ENCODE results near the gene TPSB2. TPM values are rescaled to one million over a fixed set of nuclear protein-coding genes. Genes with fewer than 3 reads are reported as not detected.

TPSB2 gene
- total RNA-seq, 4 donors from 2014 or later: 14.9 to 89.7 (median 50.4) TPM

DNA sequence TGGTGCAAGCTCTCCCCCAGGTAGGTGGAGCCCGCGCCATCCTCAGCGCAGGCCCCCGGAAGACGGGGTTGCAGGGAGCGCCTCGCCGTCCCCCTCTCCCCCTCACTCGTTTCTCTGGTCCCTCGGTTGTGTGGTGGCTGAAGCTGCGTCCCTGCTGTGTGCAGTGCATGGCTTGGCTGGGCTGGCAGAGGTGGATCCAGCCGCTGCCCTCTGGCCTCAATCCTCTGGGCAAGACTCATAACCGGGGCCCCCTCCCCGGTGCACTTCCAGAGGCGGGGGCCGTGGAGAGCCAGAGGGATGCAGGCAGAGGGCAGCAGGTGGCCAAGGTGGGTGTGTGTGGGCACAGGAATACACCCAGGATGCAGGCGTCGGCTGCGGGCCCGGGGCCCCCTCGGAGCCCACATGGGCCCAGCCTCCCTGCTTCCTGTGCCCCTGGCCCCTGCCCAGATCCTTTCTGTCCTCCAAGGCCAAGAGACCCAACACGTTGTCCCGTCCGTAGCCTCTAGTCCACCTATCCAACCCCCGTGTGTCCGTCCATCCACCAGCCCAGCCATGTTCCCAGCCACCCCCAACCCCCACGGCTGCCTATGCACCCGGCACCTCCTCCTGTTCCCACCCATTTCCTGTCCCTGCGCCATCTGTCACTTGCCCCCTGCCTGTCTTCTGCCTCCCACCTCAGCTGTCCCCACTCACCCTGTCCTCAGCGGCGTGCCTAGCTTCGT lies 14.2 kb downstream of the TPSB2 start:
- TF ChIP-seq POLR2A (IDR thresholded peaks at IDR 0.05): no peak
- TF ChIP-seq, protein P1, sequence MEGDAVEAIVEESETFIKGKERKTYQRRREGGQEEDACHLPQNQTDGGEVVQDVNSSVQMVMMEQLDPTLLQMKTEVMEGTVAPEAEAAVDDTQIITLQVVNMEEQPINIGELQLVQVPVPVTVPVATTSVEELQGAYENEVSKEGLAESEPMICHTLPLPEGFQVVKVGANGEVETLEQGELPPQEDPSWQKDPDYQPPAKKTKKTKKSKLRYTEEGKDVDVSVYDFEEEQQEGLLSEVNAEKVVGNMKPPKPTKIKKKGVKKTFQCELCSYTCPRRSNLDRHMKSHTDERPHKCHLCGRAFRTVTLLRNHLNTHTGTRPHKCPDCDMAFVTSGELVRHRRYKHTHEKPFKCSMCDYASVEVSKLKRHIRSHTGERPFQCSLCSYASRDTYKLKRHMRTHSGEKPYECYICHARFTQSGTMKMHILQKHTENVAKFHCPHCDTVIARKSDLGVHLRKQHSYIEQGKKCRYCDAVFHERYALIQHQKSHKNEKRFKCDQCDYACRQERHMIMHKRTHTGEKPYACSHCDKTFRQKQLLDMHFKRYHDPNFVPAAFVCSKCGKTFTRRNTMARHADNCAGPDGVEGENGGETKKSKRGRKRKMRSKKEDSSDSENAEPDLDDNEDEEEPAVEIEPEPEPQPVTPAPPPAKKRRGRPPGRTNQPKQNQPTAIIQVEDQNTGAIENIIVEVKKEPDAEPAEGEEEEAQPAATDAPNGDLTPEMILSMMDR (IDR thresholded peaks at IDR 0.05): no peak
- Histone ChIP-seq H3K27ac (no peak overlapping the region), H3K36me3 (peaks cover 0 to 41% (median 0%) of the 10 kb centered on the region in 3 donors), H3K27me3 (no peaks in the 10 kb centered on the region), H3K4me1 (no peaks in the 10 kb centered on the region), H3K4me3 (no peak overlapping the region), H3K9me3 (no peaks in the 10 kb centered on the region)
- DNase-seq: no peak

DNA sequence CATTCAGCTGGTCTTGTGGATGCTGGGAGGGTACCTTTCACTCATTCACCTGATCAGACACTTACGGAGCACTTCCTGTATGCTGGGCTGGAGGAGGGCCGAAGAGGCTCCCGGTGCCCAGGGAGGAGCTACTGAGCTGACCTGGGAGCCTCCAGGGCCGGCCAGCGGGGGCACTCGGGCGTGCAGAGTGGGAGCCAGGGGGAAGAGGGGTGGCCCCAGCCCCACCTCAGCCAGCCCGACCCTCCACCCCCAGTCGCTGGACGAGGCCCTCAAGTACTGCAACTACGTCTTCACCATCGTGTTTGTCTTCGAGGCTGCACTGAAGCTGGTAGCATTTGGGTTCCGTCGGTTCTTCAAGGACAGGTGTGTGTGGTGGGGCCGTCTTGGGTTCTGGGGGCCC lies 15.3 kb downstream of the TPSB2 start:
- TF ChIP-seq POLR2A (IDR thresholded peaks at IDR 0.05): no peak
- TF ChIP-seq, protein P1 (IDR thresholded peaks at IDR 0.05): no peak
- no peak overlapping the region for H3K4me3 ChIP-seq
- no peaks in the 10 kb centered on the region for H3K9me3 ChIP-seq
- H3K27ac ChIP-seq: no peak overlapping the region
- H3K36me3 ChIP-seq: peaks cover 0 to 44% (median 0%) of the 10 kb centered on the region in 3 donors
- DNase-seq: no peak
- H3K27me3 ChIP-seq: no peaks in the 10 kb centered on the region
- H3K4me1 ChIP-seq: no peaks in the 10 kb centered on the region

DNA sequence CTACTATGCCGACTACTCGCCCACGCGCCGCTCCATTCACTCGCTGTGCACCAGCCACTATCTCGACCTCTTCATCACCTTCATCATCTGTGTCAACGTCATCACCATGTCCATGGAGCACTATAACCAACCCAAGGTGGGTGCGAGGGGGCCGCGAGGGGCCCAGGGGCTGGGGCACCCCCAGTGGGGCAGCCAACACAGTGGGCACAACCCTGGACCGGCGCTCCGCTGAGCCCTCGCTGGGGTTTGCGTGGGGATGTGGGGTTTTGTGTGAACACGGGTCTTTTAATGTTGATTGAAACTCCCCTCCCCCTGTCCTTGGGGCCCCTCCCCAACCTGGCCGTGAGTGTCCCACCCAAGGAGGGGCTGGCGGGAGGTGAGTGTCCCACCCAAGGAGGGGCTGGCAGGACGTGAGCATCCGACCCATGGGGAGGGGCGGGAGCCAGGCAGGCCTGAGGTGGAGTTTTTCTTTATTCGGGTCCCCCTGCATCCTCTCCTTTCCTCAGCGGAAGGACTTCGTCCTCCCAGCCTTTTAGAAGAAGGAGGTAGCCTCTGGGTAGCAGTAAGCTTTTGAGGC lies 16.1 kb downstream of the TPSB2 start:
- no peak for DNase-seq
- Histone ChIP-seq H3K4me3 (no peak overlapping the region), H3K27me3 (no peaks in the 10 kb centered on the region), H3K9me3 (no peaks in the 10 kb centered on the region), H3K36me3 (peaks cover 0 to 49% (median 0%) of the 10 kb centered on the region in 3 donors), H3K4me1 (no peaks in the 10 kb centered on the region), H3K27ac (no peak overlapping the region)
- no peak for TF ChIP-seq POLR2A (IDR thresholded peaks at IDR 0.05)
- TF ChIP-seq, protein P1 (IDR thresholded peaks at IDR 0.05): no peak

DNA sequence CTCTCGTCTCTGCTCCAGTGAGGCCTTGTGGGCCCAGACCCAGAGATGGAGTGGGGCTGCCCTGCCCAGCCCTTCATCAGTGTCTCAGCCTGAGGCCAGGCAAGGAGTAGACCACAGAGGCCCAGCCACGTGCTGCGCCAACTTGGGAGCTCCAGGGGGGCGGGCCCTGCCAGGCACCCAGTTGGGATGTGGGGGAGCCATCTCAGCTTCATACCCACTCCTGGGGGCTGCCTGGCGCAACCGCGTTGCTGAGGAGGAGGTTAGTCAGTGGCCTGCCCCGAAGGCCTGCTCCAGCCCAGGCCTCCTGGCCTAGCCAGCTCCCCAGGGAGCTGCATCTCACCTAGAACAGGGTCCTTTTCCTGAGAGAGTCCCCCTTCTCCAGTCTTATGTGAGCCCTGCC lies 16.8 kb downstream of the TPSB2 start:
- no peak for TF ChIP-seq POLR2A (IDR thresholded peaks at IDR 0.05)
- TF ChIP-seq, protein P1 (IDR thresholded peaks at IDR 0.05): no peak
- Histone ChIP-seq H3K27me3 (no peaks in the 10 kb centered on the region), H3K4me1 (no peaks in the 10 kb centered on the region), H3K36me3 (peaks cover 0 to 51% (median 0%) of the 10 kb centered on the region in 3 donors), H3K27ac (no peak overlapping the region), H3K4me3 (no peak overlapping the region), H3K9me3 (no peaks in the 10 kb centered on the region)
- DNase-seq: no peak

DNA sequence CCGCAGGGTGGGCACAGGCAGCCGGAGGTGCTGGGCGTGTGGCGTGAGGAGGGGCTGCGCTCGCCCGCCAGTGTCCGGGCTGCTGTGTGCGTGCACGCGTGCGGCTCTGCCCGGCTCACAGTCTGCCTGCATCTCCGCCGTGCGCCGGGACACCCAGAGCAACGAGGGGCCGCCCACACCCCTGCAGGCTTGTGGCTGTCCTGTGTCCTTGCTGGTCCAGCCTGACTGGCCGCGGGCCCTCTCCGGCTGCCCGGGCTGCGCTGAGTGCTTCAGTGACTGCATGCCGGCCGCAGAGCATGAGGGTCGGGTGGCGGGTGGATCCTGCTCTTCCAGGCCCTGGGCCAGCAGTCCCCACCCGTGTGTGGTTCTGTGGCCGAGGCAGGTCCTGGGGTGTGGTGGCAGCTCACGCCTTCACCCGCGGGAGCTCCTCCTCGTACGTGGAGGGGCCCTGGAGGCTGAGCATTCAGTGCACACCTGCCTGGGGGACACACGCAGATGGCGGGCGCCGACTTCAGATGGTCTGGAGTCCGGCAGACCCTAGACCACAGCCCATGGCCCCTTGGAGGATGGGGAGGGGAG lies 17.3 kb downstream of the TPSB2 start:
- TF ChIP-seq, protein P1 (IDR thresholded peaks at IDR 0.05): no peak
- no peak for TF ChIP-seq POLR2A (IDR thresholded peaks at IDR 0.05)
- Histone ChIP-seq H3K4me3 (no peak overlapping the region), H3K27ac (no peak overlapping the region), H3K9me3 (no peaks in the 10 kb centered on the region), H3K36me3 (peaks cover 0 to 48% (median 0%) of the 10 kb centered on the region in 3 donors), H3K4me1 (no peaks in the 10 kb centered on the region), H3K27me3 (no peaks in the 10 kb centered on the region)
- DNase-seq: no peak
